Lower lobe of right lung (tissue), 2 donors: ENCODE data around the gene ANKDD1A. TPM values are rescaled to one million over a fixed set of nuclear protein-coding genes. Genes with fewer than 3 reads are reported as not detected.

Experiments
- ATAC-seq, 2 donors: fragments of 200-7000 bp; cut with Tn5 transposase; one replicate each; pipeline ENCODE4 v1.9.1; 2020 to 2022; ENCODE audit warnings: mild to moderate bottlenecking in 2 of 2, moderate library complexity in 2 of 2
- DNase-seq: peaks from one replicate; pipeline ENCODE4 v3.0.0-alpha.2; 2020
- H3K27ac ChIP-seq: fragments of 200-600 bp; one replicate; pipeline ENCODE4 v1.8.0; 2022
- H3K27me3 ChIP-seq: fragments of 200-600 bp; one replicate; pipeline ENCODE4 v1.8.0; 2022; ENCODE audit warnings: low read depth
- H3K36me3 ChIP-seq: fragments of 200-600 bp; one replicate; pipeline ENCODE4 v1.8.0; 2022; ENCODE audit warnings: mild to moderate bottlenecking
- H3K4me1 ChIP-seq: fragments of 200-600 bp; one replicate; pipeline ENCODE4 v1.8.0; 2022
- H3K4me3 ChIP-seq: fragments of 200-600 bp; one replicate; pipeline ENCODE4 v1.8.0; 2022; ENCODE audit warnings: mild to moderate bottlenecking
- H3K9me3 ChIP-seq: fragments of 200-600 bp; one replicate; pipeline ENCODE4 v1.8.0; 2022
- intact Hi-C: fragments of 100-400 bp; cut with DNase I; formaldehyde crosslinking; loops from one replicate; pipeline ENCODE4 v1.11.0; 2022
- long read RNA-seq: library from polyadenylated mRNA; unstranded; transcript quantifications from one replicate; pipeline ENCODE4 v2.0.0, GENCODE V29; 2021
- total RNA-seq: library from RNA; stranded (reverse); fragmentation: NEBNext Ultra II Directional; extraction: Animal tissue kit (Norgen Biotek cat#: 25700); gene quantifications from one replicate; pipeline ENCODE4 v1.2.1, GENCODE V29; 2021
- TF ChIP-seq, protein P1 (sequence below): fragments of 200-600 bp; IDR thresholded peaks from one replicate; pipeline ENCODE4 v1.8.0; 2022; ENCODE audit warnings: antibody characterized with exemption, mild to moderate bottlenecking
- donor health status: DM: no; HTN: yes; CAD: no; lungs with severe emphysema.

The ANKDD1A gene
- 5.0 TPM for total RNA-seq
- long read RNA-seq, partial matches to known transcripts = 0 of 7 reads
- long read RNA-seq, other reads (novel, unspliced or antisense) = 6 of 7 reads

DNA sequence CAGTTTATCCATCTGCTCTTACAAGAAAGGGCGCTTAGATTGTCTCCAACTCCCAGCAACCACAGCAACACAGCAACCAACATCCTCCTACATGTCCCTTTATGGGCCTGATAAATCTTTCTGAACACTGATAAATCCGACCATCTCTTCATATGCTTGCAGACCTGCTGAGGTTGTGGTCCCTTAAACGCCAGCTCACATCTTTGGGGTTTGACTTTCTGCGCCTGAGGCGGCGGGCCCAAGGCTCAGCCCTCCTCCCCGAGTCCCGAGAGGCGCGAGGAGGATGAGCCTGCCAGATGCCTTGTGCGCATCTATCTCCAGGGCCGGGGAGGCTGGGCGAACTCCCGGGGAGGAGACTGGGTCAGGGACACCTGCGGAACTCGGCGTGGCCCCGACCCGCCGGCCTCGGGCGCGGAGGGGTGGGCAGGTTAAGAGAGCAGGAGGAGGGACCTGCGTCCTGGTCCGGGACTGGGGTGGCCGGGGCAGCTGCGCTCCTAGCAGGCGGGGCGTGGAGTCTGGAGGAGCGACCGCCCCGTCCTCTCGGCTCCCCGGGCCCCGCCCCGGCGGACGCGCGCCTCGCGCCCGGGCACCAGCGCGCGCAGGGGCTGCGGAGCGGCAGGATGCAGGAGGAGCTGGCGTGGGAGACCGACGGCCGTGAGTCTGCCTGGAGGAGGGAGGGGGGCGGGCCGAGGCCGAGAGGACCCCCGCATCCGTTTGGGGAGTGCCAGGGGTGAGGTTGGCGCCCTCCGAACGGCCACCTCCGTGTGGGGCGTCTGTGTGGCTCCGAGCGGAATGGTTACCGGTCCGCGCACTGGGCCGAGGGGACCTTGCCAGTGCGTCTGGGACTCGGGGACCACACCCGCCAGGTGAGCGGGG lies at the start of gene ANKDD1A:
ANKDD1A (plus strand) TSS at position 592 of the 876 bp plus-strand sequence; CDS start at position 621, 29 bp downstream.
- no peaks in the 10 kb centered on the region for H3K27me3 ChIP-seq
- peak; percentile 90 to 91 for ATAC-seq
- intact Hi-C loops = no loop called here
- peaks cover 13% of the 10 kb centered on the region for H3K4me1 ChIP-seq
- DNase-seq = peak; percentile 64
- TF ChIP-seq, protein P1, sequence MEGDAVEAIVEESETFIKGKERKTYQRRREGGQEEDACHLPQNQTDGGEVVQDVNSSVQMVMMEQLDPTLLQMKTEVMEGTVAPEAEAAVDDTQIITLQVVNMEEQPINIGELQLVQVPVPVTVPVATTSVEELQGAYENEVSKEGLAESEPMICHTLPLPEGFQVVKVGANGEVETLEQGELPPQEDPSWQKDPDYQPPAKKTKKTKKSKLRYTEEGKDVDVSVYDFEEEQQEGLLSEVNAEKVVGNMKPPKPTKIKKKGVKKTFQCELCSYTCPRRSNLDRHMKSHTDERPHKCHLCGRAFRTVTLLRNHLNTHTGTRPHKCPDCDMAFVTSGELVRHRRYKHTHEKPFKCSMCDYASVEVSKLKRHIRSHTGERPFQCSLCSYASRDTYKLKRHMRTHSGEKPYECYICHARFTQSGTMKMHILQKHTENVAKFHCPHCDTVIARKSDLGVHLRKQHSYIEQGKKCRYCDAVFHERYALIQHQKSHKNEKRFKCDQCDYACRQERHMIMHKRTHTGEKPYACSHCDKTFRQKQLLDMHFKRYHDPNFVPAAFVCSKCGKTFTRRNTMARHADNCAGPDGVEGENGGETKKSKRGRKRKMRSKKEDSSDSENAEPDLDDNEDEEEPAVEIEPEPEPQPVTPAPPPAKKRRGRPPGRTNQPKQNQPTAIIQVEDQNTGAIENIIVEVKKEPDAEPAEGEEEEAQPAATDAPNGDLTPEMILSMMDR = no peak
- H3K4me3 ChIP-seq = peak within 1 kb of the TSS; percentile 61
- H3K36me3 ChIP-seq = no peaks in the 10 kb centered on the region
- H3K27ac ChIP-seq = no peak within 1 kb of the TSS
- no peaks in the 10 kb centered on the region for H3K9me3 ChIP-seq

DNA sequence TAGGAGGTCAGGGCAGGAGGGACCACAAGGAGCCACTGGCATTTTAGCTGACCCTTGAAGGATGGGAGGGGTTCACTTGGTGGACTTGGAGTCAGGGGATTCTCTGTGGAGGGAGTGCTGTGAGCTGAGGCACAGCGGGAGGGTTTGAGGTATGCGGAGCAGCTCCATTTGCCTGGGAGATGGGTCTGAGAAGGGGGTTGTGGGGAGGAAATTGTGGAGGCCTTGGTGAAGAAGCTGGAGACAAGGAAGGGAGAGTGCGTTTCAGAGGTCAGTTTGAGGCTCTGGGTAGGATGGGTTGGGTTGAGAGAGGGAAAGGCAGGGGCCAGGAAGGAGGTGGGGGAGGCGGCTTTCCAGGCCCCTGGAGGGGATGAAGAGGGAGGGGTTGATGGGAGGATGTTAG lies 49.7 kb upstream of the ANKDD1A start:
- Histone ChIP-seq H3K4me1 (peaks cover 47% of the 10 kb centered on the region), H3K4me3 (no peak overlapping the region), H3K27me3 (no peaks in the 10 kb centered on the region), H3K27ac (no peak overlapping the region), H3K36me3 (peaks cover 86% of the 10 kb centered on the region), H3K9me3 (no peaks in the 10 kb centered on the region)
- no peak for ATAC-seq
- TF ChIP-seq, protein P1 = no peak
- DNase-seq = no peak
- intact Hi-C loops = no loop called here

DNA sequence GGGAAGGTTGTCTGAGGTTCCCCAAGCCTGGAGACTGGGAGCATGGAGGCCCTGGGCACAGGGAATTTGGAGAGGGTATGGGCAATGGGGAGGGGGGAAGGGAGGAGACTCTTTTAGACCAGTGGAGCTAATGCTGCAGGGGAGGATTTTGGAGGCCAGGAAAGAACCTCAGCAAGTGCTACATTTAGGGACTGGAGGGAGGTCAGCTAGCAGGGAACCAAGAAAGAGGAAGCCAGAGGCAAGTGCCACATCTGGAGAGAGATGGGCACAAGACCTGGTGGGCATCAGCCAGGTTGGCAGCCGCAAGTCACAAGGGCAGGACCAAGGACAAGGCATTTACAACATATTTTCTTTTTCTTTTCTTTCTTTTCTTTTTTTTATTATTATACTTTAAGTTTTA lies 49.3 kb upstream of the ANKDD1A start:
- TF ChIP-seq, protein P1 = no peak
- ATAC-seq = no peak
- DNase-seq = no peak
- H3K9me3 ChIP-seq = no peaks in the 10 kb centered on the region
- peaks cover 42% of the 10 kb centered on the region for H3K4me1 ChIP-seq
- no peaks in the 10 kb centered on the region for H3K27me3 ChIP-seq
- H3K27ac ChIP-seq = no peak overlapping the region
- intact Hi-C loops = no loop called here
- H3K4me3 ChIP-seq = no peak overlapping the region
- peaks cover 87% of the 10 kb centered on the region for H3K36me3 ChIP-seq

DNA sequence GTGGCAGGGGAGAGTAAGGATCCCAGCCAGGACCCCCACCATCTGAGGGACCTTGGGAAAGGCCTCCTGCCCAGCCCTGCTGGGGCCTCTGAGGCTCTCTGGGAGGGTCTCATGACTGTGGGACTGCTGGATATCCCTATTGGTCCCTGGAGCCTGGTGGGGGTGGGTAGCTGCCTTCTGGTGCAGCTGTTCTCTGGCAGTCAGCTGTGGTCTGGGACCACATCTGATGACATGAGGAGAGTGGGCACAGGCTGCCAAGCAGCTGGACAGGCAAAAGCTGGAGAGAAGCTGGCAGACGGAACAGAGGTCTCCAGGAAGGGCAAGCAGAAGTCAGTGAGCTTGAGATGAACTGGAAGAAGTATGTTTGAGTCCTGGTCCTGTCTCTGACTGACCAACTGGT lies 47.6 kb upstream of the ANKDD1A start:
- intact Hi-C loops = no loop called here
- no peak overlapping the region for H3K27ac ChIP-seq
- no peaks in the 10 kb centered on the region for H3K27me3 ChIP-seq
- DNase-seq = no peak
- H3K36me3 ChIP-seq = peaks cover 84% of the 10 kb centered on the region
- no peaks in the 10 kb centered on the region for H3K9me3 ChIP-seq
- TF ChIP-seq, protein P1 = no peak
- H3K4me3 ChIP-seq = no peak overlapping the region
- no peak for ATAC-seq
- H3K4me1 ChIP-seq = peaks cover 32% of the 10 kb centered on the region

DNA sequence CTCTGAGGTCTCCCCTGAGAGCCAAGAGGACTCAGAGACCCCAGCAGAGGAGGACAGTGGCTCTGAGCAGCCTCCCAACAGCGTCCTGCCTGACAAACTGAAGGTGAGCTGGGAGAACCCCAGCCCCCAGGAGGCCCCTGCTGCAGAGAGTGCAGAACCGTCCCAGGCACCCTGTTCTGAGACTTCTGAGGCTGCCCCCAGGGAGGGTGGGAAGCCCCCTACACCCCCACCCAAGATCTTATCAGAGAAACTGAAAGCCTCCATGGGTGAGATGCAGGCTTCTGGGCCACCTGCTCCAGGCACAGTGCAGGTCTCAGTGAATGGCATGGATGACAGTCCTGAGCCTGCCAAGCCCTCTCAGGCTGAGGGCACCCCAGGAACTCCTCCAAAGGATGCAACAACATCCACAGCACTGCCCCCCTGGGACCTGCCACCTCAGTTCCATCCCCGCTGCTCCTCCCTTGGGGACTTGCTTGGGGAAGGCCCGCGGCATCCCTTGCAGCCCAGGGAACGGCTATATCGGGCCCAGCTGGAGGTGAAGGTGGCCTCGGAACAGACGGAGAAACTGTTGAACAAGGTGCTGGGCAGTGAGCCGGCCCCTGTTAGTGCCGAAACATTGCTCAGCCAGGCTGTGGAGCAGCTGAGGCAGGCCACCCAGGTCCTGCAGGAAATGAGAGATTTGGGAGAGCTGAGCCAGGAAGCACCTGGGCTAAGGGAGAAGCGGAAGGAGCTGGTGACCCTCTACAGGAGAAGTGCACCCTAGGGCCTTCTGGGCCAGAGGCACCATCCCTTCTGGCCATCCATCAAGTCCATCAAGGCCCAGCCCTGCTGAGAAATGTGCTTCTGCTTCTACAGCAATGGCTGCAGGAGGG lies 46.3 kb upstream of the ANKDD1A start:
- Histone ChIP-seq H3K4me1 (peaks cover 19% of the 10 kb centered on the region), H3K9me3 (no peaks in the 10 kb centered on the region), H3K4me3 (no peak overlapping the region), H3K27ac (peak overlapping the region; percentile 18), H3K36me3 (peaks cover 75% of the 10 kb centered on the region), H3K27me3 (no peaks in the 10 kb centered on the region)
- DNase-seq (no peak), ATAC-seq (peak in 1 of 2 donors; percentile 12)
- TF ChIP-seq, protein P1 = no peak
- intact Hi-C loops = no loop called here
